ENCODE data around the gene ZHX3.

Gene ZHX3

DNA sequence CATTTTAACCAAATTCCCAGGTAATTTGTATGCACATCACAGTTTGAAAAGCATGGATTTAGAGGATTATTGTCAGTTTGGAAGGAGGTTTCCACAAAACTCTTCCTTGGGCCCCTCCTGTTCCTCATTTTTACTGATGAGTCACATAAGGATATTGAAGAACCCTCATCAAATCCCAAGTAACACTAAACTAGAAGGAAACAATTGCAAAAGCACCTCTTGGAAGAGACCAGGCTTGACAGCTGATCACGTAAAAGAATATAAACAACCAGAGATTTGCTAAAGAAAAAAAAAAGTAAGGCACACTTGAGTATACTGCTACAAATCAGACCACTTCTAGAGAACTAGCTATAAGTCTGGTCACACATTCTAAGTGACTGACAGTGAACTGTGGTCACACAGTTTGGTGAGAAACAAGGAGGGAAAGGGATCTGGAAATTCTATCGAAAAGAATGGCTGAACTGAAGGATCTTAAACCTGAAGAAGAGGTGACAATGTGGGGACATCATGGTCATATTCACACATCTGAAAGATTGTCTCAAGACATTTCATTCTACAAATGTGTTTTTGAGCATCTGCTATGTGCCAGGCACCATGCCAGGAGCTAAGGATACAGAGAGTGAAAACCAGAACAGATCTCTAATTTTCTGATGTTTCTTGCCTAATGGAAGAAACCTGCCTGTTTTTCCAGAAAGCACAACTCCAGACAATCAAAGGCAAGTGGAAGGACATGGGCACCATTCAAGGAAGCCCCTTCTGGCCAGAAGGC lies 24.1 kb downstream of the ZHX3 start:
- no peak for DNase-seq (ENCODE audit: low spot score)

DNA sequence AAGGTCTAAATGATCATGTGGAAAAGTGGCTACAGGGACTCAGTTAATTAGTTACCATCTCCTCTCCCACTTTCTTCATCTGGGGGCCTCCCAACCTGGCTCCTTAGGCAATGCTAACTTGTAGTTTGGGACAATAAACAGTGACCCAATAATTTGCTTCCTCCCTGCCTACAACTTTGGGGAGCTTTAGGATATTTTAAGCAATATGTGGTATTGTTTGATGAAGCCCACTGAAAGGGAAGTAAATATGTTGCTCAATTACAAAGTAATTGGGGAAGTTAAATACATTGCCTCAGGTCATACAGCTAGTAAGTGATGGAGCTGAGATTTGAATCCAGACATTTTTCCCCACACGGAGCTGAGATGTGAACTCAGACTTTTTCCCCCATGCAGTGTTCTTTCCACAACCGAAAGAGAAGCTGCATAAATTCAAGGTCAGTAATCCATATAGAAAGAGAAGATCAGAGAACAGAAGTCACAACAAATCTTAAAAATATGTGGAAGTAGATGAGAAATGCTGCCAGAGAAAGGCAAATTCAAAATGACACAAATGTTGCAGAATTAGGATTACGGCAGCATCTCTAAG lies 26.6 kb downstream of the ZHX3 start:
- DNase-seq (ENCODE audit: low spot score), result no peak

DNA sequence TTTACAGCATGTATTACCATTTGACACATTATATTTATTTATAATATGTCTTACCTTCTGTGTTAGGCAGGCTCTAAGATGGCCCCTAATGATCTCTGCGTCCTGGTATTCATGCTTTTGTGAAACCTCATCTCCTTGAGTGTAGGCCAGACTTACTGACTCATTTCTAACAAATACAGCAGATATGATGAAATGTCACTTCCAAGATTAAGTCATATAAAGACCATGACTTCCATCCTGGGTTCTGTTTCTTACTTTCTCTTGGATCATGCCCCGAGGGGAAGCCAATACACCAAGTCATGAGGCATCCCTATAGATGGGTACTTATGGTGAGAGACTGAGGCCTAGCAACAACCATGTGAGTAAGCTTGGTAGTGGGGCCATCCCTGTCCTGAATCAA lies 30.2 kb downstream of the ZHX3 start:
- no peak for DNase-seq (ENCODE audit: low spot score)

DNA sequence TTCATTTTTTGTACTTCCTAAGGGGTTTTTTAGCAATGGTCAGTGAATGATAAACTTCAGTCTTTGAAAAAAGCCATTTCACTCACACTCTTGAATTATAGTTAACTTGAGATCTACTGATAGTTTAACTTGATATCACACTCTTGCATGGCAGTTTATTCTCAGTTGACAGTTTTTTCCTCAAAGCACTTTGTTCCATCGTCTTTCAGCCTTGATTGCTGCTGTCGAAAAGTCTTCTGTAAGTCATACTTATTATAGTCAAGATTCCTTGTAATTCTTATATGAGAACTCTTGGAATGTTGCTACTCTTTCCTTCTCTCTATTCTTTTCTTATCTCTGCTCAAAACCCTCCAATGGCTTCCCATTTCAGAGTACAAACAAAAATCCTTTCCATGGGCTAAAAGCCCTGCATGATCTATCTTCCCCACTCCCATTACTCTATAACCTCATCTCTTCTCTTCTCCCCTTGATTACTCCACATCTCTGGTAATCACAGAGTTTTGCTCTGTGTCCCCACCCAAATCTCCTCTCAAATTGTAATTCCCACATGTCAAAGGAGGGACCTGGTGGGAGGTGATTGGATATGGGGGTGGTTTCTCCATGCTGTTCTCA lies 31.2 kb downstream of the ZHX3 start:
- DNase-seq (ENCODE audit: low spot score), result no peak

DNA sequence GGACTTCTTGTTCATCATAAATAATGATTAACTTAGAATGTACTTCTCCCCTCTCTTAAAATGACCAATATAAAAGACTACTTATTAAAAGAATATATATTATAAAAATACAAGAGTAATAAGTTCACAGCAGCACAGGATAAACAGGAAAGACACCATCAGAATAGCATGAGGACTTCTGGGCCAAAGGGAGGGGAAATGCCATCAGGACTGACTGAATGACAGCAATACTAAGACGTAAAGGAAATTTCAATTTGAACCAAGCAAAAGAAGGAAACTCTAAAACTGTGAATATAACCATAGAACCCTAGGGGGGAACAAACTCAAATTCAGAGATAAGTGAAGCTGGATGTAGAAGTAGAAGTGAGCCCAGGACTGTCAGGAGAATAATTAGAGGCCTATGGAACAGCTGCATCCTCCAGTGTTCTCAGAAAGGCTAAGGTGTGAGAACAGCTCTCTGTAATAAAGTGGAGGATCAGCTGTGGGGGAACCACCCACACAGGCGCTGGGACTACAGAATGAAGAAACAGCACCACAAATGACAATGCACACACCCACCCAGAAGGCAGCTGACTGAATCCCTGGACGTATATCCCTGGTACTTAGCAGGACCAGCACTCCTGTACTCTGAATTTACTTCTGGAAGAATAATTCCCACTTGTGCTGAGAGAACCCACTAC lies 37.8 kb downstream of the ZHX3 start:
- no peak for DNase-seq (ENCODE audit: low spot score)

DNA sequence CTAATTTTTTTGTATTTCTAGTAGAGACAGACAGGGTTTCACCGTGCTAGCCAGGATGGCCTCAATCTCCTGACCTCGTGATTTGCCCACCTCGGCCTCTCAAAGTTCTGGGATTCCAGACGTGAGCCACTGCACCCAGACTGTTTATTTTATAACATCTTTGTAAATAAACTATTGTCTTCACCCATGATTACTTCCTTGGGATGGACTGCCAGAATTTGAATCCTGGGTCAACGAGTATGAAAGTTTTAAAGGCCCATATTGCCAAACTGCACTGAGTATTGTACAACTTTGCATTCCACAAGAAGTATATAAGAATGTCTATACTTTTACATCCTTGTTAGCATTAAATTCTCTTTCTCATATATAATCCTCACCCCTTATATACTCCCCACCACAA lies 38.6 kb downstream of the ZHX3 start:
- DNase-seq (ENCODE audit: low spot score), result no peak

DNA sequence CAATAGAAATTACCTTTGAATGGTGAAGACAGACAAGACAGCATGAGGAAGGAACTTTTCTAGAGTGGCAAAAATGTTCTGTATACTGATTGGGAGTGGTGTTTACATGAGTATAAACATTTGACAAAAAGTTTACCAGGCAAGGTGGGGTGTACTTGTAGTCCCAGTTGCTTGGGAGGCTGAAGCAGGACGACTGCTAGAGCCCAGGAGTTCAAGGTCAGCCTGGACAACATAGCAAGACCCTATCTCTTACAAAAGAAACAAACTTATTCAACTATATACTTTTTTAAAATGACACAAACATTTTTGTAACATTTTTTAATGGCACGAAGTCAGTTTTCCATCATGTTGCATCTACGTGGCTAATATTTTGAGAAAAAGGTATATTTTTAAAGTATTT lies 40.5 kb downstream of the ZHX3 start:
- DNase-seq (ENCODE audit: low spot score), result no peak

DNA sequence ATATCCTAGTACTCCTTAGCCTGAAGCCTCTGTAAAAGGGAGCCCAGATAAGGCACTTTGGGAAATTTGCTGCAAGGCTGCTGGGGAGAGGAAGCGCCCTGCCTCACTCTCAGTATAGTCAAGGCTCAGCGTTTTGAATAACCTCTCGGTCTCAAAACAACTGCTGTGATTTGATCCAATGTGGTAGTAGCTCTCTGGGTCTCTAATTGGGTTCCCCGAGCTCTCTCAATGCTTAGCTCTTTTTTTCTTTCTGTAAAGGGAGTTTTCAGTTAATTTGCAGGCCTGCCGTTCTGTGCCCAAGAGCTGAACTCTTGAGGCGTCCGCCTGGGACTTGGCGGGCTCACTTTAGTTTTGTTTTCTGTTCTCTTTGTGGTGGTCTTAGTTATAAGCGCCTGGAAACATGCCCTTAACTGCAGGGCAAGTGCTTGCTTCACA lies 41.2 kb downstream of the ZHX3 start:
- no peak for DNase-seq (ENCODE audit: low spot score)

DNA sequence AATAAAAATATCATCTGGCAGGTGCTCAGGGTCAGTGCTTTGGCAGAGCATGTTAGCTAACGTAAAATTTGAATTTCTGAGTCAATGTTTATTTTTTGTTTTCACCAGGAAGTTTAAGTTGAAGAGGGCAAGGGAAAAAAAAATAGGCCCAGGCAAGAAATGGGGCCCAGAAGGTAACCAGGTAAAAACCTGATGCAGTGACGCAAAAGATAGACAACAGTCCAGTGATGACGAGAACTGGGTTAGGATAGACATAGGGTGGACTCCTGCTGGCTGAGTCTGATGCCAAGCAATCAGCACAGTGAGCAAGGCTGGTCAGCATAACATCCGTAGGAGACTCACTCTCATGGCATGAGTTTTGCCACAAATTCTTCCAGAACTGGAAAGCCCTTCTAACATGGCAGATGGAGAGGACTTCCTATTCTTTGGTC lies 42.2 kb downstream of the ZHX3 start:
- DNase-seq (ENCODE audit: low spot score), result no peak

DNA sequence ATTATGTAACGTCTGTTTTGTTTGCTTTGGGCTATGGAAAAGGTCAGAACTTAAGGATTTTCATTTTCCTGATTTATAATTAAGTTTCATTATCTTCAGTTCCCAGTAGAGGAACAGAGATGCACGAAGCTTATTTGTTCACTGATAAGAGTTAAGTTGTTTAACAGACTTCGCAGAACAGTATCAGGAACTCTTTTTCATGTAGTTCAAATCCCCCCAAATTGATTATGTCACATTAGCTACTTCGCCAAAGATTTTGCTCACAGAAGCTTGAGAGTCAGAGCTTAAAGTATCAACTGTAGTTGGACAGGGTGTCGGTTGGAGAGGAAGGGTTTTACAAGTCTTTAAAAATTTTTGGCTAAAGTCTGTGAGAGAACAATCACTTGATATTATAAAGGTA lies 43.4 kb downstream of the ZHX3 start:
- DNase-seq (ENCODE audit: low spot score), result no peak

DNA sequence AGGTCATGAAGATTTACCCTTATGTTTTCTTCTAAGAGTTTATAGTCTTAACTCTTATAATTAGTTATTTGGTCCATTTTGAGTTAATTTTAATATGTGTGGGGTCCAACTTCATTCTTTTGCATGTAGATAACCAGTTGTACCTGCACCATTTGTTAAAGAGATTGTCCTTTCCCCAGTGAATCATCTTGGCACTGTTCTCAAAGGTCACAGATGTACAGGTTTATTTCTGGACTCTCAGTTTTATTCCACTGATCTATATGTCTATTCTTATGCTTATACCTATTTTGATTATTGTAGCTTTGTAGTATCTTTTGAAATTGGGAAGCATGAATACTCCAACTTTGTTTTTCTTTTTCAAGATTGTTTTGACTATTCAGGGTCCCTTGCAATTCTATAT lies 44.1 kb downstream of the ZHX3 start:
- no peak for DNase-seq (ENCODE audit: low spot score)

DNA sequence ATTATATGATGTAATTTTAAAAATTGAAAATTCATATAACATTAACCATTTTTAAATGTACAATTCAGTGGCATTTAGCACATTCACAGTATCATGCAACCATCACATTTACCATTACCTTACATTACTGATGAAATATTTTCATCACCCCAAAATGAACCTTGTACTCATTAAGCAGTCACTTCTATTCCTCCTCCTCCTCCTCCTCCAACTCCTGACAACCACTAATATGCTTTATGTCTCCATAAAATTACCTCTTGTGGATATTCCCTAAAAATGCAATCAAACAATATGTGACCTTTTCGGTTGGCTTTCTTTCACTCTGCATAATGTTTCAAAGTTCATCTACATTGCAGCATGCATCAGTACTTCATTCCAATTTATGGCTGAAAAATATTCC lies 45.2 kb downstream of the ZHX3 start:
- no peak for DNase-seq (ENCODE audit: low spot score)

DNA sequence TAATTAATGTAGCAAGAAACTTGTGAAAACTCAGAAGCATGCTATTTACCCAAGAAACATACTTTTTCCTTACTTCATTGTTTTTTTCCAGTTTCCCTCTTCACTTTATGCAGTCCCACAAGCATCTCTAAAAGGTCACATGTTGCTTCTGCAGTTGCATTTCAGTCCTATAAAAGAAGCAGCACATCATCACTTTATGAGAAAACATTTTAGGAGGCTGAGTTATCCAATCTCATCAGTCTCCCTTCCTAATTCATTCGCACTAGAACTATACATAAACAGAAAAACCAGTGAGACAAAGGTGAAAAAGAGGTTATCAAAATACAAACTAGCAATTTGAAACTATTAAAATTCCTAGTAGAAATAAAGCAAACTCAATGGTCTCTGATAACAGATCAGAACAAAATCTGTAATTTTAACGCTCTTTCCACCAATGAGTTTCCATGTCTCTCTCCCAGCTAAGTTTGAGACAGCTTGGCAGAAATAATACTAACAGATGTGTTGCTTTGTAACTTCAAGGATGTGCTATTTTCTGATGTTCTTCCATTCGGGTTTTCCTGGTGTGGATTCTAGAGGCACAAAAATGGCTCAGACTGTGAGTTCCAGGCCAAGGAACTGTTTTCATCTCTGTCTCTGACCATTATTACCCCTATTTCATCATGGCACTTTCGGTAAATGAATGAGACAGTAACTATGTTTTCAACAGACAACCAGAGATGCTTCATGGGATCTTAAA lies 48.4 kb downstream of the ZHX3 start:
- DNase-seq (ENCODE audit: low spot score), result no peak

DNA sequence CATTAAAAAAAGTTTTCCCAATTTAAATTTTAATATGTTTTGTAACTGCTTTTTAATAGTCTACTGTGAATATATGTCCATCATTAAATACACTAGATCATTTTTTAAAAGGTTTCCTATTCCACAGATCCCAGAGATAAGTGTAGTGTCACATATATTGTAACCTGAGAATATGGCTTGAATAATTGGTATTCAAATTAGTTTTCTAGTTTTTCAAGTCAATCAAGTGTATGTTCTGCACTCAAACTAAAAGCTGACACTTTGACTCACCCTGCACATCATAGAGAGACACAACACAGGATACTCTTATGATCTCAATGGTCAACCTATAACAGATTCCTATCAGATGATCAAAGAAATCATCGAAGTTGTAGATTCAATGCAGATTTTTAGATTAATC lies 49.1 kb downstream of the ZHX3 start:
- no peak for DNase-seq (ENCODE audit: low spot score)

DNA sequence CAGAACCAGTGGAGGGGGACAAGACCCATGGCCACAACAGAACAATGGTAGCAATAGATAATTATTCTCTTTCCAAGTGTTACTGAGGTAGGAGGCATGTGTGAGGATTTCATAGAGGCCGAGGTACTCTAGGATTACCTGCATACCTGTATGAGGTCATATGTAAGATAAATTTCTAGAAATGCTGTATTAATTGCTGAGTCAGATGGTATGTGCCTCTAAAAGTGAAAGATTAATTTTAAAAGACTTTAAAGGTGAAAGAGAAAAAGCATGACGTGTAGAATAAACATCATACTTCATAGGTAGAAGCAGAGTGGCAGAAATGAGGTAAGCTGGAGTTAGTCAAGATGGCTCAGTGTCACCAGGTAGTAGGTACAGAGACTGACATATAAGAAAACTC lies 51.6 kb downstream of the ZHX3 start:
- DNase-seq (ENCODE audit: low spot score), result no peak

DNA sequence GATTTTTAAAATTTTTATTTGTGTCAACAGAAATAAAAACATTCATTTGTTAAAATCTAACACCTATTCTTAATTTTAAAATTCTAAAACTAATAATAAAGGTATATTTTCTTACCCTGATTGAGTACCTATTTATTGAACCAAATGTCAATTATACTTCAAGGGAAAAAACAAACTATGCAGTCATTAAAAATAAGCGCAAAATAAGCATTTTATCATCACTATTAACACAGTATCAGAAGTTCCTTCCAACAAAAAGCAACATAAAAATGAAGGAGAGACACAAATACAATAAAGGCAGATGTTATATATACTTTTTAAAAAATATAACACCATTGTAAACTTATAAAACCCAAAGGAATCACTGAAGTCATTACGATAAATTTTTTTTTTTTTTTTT lies 52.7 kb downstream of the ZHX3 start:
- DNase-seq (ENCODE audit: low spot score), result no peak

DNA sequence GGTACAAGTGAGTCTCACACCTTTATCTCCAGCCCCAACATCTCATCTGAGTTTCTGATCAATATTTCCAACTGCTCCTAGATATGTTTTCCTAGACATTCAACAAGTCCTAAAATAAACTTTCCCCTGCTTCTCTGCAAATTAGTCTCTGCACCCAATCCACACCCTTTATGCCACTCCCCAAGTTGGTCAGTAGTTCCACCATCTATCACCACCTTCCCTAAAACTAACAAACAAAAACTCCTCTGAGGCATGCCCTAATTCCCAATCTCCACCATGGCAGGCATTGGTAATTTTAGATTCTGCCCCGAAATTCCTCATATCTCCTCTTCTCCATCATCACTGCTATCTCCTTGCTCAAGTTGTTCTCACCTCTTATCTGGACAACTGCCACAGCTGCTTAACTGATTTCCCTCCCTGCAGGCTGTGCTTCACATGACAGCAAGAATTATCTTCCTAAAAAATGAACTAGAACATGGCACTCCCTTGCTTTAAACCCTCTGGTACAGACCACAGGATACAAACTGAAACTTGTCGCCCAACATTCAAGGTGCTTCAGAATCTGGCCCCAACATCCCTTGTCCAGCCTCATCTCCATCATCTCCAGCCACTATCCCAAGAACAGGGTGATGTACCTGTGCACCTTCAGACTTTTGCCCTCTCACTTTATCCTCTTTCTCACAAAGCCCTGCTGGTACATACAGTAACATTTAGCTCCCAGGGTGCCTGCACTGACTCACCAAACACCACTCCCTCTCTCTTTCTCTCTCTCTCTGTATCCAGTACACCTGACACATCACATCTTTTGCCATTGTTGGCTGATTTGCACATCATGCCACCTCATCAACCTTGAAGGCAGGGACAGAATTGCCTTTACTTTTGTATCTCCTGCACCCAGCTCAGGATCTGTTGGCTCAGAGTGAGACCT lies 55.5 kb downstream of the ZHX3 start:
- no peak for DNase-seq (ENCODE audit: low spot score)

DNA sequence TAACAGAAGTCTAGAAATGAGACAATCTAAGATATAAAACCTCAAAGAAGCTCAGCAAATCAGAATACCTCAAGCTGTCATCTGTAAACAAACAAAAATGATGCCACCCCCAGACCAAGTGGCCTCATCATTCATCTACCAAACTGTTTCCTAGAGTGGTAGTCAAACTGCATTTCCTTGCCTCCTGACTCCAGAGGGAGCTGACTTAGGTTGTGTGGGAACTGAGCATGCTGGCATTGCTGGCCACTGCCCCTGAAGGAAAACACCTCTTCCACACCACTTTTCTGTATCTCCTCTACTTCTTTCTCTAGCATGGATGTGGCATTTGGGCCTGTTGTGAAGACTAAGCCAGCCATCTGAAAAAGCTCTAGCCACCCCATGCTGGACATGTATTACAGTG lies 56.3 kb downstream of the ZHX3 start:
- no peak for DNase-seq (ENCODE audit: low spot score)

DNA sequence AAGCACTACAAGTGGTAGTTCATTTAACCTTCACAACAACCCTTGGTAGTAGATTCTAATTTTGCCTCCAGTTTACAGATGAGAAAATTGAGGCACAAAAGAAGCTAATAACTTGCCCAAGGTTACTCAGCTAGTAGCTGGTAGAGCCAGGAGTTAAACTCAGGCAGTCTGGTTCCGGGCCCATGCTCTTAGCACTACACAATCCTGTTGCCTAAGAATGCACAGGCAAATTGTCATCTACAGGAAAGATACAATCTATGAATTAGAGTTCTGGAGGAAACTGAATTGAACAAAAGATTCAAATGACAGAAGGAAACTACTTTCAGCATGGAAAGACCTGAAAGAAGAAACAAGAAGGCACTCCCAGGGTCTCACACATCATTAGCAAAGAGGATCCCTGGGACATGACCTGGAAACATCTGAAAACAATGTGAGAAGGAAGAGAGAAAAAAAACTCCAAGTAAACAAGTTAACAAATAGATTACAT lies 56.8 kb downstream of the ZHX3 start:
- no peak for DNase-seq (ENCODE audit: low spot score)

DNA sequence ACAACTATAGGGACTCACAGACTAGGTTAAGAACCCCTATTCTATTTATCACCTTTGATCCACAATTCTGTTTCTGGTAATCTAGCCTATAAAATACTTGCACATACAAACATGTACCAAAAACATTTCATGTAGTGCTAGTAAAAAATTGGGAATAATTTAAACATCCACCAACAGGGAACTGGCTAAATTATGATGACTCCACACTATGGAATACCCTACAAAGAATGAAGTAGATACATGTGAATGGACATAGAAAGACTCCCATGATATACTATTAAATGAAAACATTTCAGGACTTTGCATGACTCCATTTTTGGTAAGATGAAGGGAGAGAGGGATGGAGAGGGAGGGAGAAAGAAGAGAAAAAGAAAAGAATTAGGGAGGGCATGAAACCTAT lies 58.2 kb downstream of the ZHX3 start:
- no peak for DNase-seq (ENCODE audit: low spot score)

DNA sequence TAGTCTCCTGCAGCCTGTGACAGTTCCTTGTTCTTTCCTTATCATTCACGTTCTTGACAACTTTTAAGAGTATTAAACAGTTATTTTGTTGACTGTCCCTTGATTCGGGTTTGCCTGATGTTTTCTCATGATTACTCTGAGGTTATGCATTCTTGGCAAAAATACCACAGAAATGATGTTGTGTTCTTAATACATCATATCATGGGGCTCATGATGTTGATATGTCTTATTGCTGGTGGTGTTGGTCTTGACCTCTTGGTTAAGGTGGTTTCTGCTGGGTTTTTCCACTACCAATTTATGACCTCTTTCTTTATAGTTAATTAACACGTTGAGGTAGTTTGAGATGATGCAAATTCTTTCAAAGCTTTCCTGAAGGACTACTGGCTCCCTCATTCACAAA lies 59.1 kb downstream of the ZHX3 start:
- DNase-seq (ENCODE audit: low spot score), result no peak

Measured in SW480 (cell line).